NAMALWA (cell line): Measurements from ENCODE around the gene TMEM217.

Experiments
- DNase-seq: peaks from one replicate; pipeline ENCODE4 v3.0.0-alpha.2; 2015; ENCODE audit warnings: low spot score

TMEM217 gene

GRCh38 chr6:37243816-37244370 is 14.1 kb downstream of the TMEM217 start:
- no peak for DNase-seq

- no peak for DNase-seq
Measured at GRCh38 chr6:37243131-37243815, 14.7 kb downstream of the TMEM217 start.

GRCh38 chr6:37242429-37243052 is 15.4 kb downstream of the TMEM217 start:
- DNase-seq: no peak

GRCh38 chr6:37241775-37242428 is 16.0 kb downstream of the TMEM217 start:
- DNase-seq: no peak

GRCh38 chr6:37241131-37241530 is 16.8 kb downstream of the TMEM217 start:
- no peak for DNase-seq

GRCh38 chr6:37239950-37240713 is 17.8 kb downstream of the TMEM217 start:
- peak; percentile 69 for DNase-seq

GRCh38 chr6:37239526-37239925 is 18.4 kb downstream of the TMEM217 start:
- DNase-seq: no peak

GRCh38 chr6:37238381-37238780 is 19.6 kb downstream of the TMEM217 start:
- DNase-seq: no peak

- DNase-seq: no peak
Measured at GRCh38 chr6:37237789-37238188, 20.2 kb downstream of the TMEM217 start.

GRCh38 chr6:37236921-37237320 is 21.0 kb downstream of the TMEM217 start:
- no peak for DNase-seq

- no peak for DNase-seq
Measured at GRCh38 chr6:37233541-37233940, 24.4 kb downstream of the TMEM217 start.

GRCh38 chr6:37232430-37233017 is 25.4 kb downstream of the TMEM217 start:
- DNase-seq: no peak

- no peak for DNase-seq
Measured at GRCh38 chr6:37230104-37230503, 27.8 kb downstream of the TMEM217 start.

GRCh38 chr6:37225350-37226169 is 32.4 kb downstream of the TMEM217 start:
- no peak for DNase-seq

GRCh38 chr6:37222992-37223391 is 35.0 kb downstream of the TMEM217 start:
- DNase-seq: no peak

GRCh38 chr6:37222125-37222967 is 35.6 kb downstream of the TMEM217 start:
- peak; percentile 94 for DNase-seq

- no peak for DNase-seq
Measured at GRCh38 chr6:37221585-37222124, 36.3 kb downstream of the TMEM217 start.

- no peak for DNase-seq
Measured at GRCh38 chr6:37218511-37218910, 39.4 kb downstream of the TMEM217 start.

GRCh38 chr6:37218061-37218460 is 39.9 kb downstream of the TMEM217 start:
- no peak for DNase-seq

- no peak for DNase-seq
Measured at GRCh38 chr6:37212268-37212667, 45.7 kb downstream of the TMEM217 start.
